HepG2 (cell line): ENCODE data around the gene FRMD4A. TPM values are rescaled to one million over a fixed set of nuclear protein-coding genes. Genes with fewer than 3 reads are reported as not detected.

Source experiments
- ATAC-seq: fragments of 200-7000 bp; cut with Tn5 transposase; 3 replicates; pipeline ENCODE4 v1.9.1; 2020; ENCODE audit warnings: mild to moderate bottlenecking, moderate library complexity
- BruUV-seq: library from RNA; stranded (reverse); fragments of 400-500 nt; replicated peaks from 2 replicates; lab custom pipeline; 2021; lab: Mats Ljungman, UMichigan
- CTCF ChIA-PET: fragments of 300-600 bp; formaldehyde crosslinking; extraction: SDS; loops from one replicate; lab custom pipeline; 2021; ENCODE audit warnings: low total read pairs, inconsistent platforms, low intra/inter-chr PET ratio; lab: Yijun Ruan, JAX
- POLR2A ChIA-PET: fragments of 350-600 bp; sonication (Branson Sonifier 250); formaldehyde crosslinking; loops from one replicate; lab custom pipeline; 2020; ENCODE audit warnings: antibody characterized with exemption, inconsistent platforms; lab: Yijun Ruan, JAX
- DNase-seq: peaks from one replicate; pipeline ENCODE4 v3.0.0-alpha.2; 2015; ENCODE audit warnings: low spot score
- FAIRE-seq: peaks from 3 replicates; lab custom pipeline; 2011; peaks lifted over from hg19 to GRCh38; lab: Jason Lieb, UNC
- H2AFZ ChIP-seq: one replicate; pipeline ENCODE4 v1.6.1; 2011; ENCODE audit warnings: low read length, inconsistent platforms
- H3K27ac ChIP-seq: fragments of 300-600 bp; 3 replicates; pipeline ENCODE4 v1.8.0; 2011; ENCODE audit warnings: mixed run types, mild to moderate bottlenecking, mixed read lengths, low read length, inconsistent platforms; ENCODE audit not compliant: insufficient read depth; ENCODE audit errors: extremely low read length
- H3K27me3 ChIP-seq, 2 experiments: fragments of 200-600 bp in 1 of 2; 2 replicates in 1 of 2; 3 replicates in 1 of 2; pipeline versions ENCODE4 v1.6.0 to v1.8.0; 2011; ENCODE audit warnings: low read length in 2 of 2, mild to moderate bottlenecking in 2 of 2, moderate library complexity in 2 of 2, inconsistent platforms in 1 of 2; ENCODE audit not compliant: insufficient read depth in 2 of 2, control insufficient read depth in 1 of 2
- H3K36me3 ChIP-seq, 2 experiments: fragments of 200-600 bp in 1 of 2; replicated peaks in 1 of 2; 2 replicates in 1 of 2; 3 replicates in 1 of 2; pipeline versions ENCODE4 v1.5.1 to v1.8.0; 2011; ENCODE audit warnings: low read length in 2 of 2, inconsistent platforms in 1 of 2; ENCODE audit not compliant: insufficient read depth in 2 of 2, control insufficient read depth in 1 of 2
- H3K4me1 ChIP-seq: 2 replicates; pipeline ENCODE4 v1.5.1; 2012; ENCODE audit warnings: low read length, inconsistent platforms; ENCODE audit not compliant: insufficient read depth
- H3K4me2 ChIP-seq: 2 replicates; pipeline ENCODE4 v1.6.0; 2011; ENCODE audit warnings: low read depth, low read length, inconsistent platforms
- H3K4me3 ChIP-seq, 3 experiments: fragments of 200-600 bp in 1 of 3; sonication (generic), shearing (Covaris generic) in 1 of 3; replicated peaks in 1 of 3; 2 replicates each; pipeline ENCODE4 v1.5.1; 2011 to 2016; ENCODE audit warnings: low read length in 3 of 3, inconsistent platforms in 2 of 3, low read depth in 2 of 3, mild to moderate bottlenecking in 2 of 3, control low read depth in 1 of 3, mixed read lengths in 1 of 3; ENCODE audit not compliant: insufficient read depth in 1 of 3
- H3K79me2 ChIP-seq: one replicate; pipeline ENCODE4 v1.6.1; 2011; ENCODE audit warnings: low read length, inconsistent platforms; ENCODE audit not compliant: insufficient read depth
- H3K9ac ChIP-seq: 2 replicates; pipeline ENCODE4 v1.6.0; 2011; ENCODE audit warnings: mild to moderate bottlenecking, low read depth, low read length, inconsistent platforms; ENCODE audit not compliant: insufficient read depth
- H3K9me3 ChIP-seq: 2 replicates; pipeline ENCODE4 v1.5.1; 2012; ENCODE audit warnings: mild to moderate bottlenecking, low read length
- H4K20me1 ChIP-seq: 2 replicates; pipeline ENCODE4 v1.6.0; 2011; ENCODE audit warnings: inconsistent platforms, mild to moderate bottlenecking, low read length, moderate library complexity; ENCODE audit not compliant: insufficient read depth
- ARID3A ChIP-seq: IDR thresholded peaks from 2 replicates; pipeline ENCODE4 v1.6.1; 2012; ENCODE audit warnings: low read depth, low read length, improper control_type of control experiment
- BRCA1 ChIP-seq: sonication (generic); formaldehyde crosslinking; IDR thresholded peaks from 2 replicates; pipeline ENCODE4 v1.4.0; 2020; ENCODE audit warnings: missing genetic modification reagents
- PAXIP1 ChIP-seq: sonication (generic); formaldehyde crosslinking; conservative IDR thresholded peaks from 2 replicates; pipeline ENCODE4 v1.4.0; 2020; ENCODE audit warnings: mild to moderate bottlenecking, missing genetic modification reagents, moderate library complexity
- RFX1 ChIP-seq: fragments of 450-650 bp; IDR thresholded peaks from 2 replicates; pipeline ENCODE4 v1.6.1; 2017
- ZNF329 ChIP-seq: sonication (generic); formaldehyde crosslinking; IDR thresholded peaks from 2 replicates; pipeline ENCODE4 v1.9.0; 2021; ENCODE audit warnings: low read depth, mild to moderate bottlenecking, missing genetic modification reagents
- ZNF33A ChIP-seq: sonication (generic); formaldehyde crosslinking; IDR thresholded peaks from 2 replicates; pipeline ENCODE4 v1.5.1; 2020; ENCODE audit warnings: missing genetic modification reagents, mild to moderate bottlenecking, moderate library complexity, borderline replicate concordance
- WGBS: methylation state at CpG from one replicate; pipeline ENCODE4 v1.1.6; 2017; ENCODE audit warnings: low lambda C conversion rate; 5-methylcytosine and 5-hydroxymethylcytosine counted together
- in situ Hi-C: cut with HindIII; loops from 2 replicates; pipeline ENCODE4 v1.10.0; 2017; ENCODE audit warnings: low pct_unique_long_range_greater_than_20kb; ENCODE audit not compliant: extremely low pct_ligation_motif_present
- intact Hi-C: fragments of 100-400 bp; cut with micrococcal nuclease; formaldehyde crosslinking; loops from one replicate; pipeline ENCODE4 v1.10.0; 2022; ENCODE audit not compliant: unreplicated experiment
- polyA plus RNA-seq, 8 experiments: library from polyadenylated mRNA; depleted of rRNA in 3 of 8; stranded (reverse) in 7 of 8; unstranded in 1 of 8; fragments of >200 nt; fragmentation: Illumina TruSeq in 4 of 8; extraction: Trizol in 4 of 8; gene quantifications; 2 replicates each; pipeline versions ENCODE4 v1.2.1 to v1.2.3, GENCODE V29; 2011 to 2016; ENCODE audit warnings: low read depth in 4 of 8, missing spikeins in 1 of 8, mixed read lengths in 1 of 8; ENCODE audit not compliant: insufficient read depth in 1 of 8
- total RNA-seq, 5 experiments: library from RNA; depleted of rRNA; stranded (reverse); fragments of >200 nt; fragmentation: Illumina TruSeq; extraction: Trizol; gene quantifications; 2 replicates each; pipeline ENCODE4 v1.2.3, GENCODE V29; 2016; ENCODE audit warnings: low read depth in 1 of 5

The FRMD4A gene
- total and polyA plus RNA-seq, 2 of the 13 experiments (the other 11 are each of a cell fraction or from before 2014, with no cell fraction given): 0.09 to 0.26 TPM

DNA sequence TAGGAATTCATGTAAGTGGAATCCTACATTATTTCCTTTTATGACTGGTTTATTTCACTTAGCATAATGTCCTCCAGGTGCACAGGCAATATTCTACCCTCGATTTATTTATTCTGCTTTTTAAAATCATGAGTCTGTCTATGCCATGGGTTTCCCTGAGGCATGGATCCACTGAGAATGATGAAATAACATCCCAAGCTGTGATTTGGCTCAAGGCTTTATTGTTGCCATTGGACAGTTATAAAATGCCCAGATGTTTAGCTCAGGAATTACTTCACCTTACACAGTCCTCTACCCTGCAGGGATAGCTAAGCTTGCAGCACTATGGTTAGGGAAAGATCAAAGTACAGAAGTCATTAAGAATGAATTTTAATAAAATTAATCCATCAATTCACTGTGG lies 219.5 kb downstream of the FRMD4A start (continued):
- no peak for TF ChIP-seq PAXIP1 (CRISPR knock-in tag)
- no peak for TF ChIP-seq BRCA1 (CRISPR knock-in tag)
- no peak for TF ChIP-seq ARID3A
- TF ChIP-seq ZNF33A (CRISPR knock-in tag): no peak

DNA sequence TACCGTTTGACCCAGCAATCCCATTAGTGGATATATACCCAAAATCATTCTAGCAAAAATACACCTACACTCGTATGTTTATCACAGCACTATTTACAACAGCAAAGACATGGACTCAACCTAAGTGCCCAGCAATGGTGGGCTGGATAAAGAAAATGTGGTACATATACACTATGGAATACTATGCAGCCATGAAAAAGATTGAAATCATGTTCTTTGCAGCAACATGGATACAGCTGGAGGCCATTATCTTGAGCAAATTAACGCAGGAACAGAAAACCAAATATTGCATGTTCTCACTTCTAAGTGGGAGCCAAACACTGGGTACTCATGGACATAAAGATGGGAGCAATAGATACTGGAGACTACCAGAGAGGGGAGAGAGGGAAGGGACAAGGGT lies 223.9 kb downstream of the FRMD4A start:
- Histone ChIP-seq H4K20me1 (no peaks in the 10 kb centered on the region), H3K4me2 (no peak overlapping the region)
- FAIRE-seq: no peak
- POLR2A ChIA-PET: no interaction called here
- TF ChIP-seq ZNF329 (CRISPR knock-in tag) (no peak), RFX1 (no peak)
- TF ChIP-seq, all 625 proteins: peak for 0
- H3K9ac ChIP-seq: no peak overlapping the region
- BruUV-seq: no TSS peak
- H3K27me3 ChIP-seq: no peaks in the 10 kb centered on the region; a peak in 1 of 5 replicates
- no peaks in the 10 kb centered on the region for H3K4me1 ChIP-seq
- H3K4me3 ChIP-seq: no peak overlapping the region
- WGBS: 1% methylated on average over 3 of the region's 3 CpGs
- H3K79me2 ChIP-seq: no peaks in the 10 kb centered on the region
- CTCF ChIA-PET: no interaction called here
- DNase-seq (no peak), ATAC-seq (no peak)
- in situ Hi-C loops (no loop called here), intact Hi-C loops (no loop called here)
- H3K27ac ChIP-seq: no peak overlapping the region
- H3K9me3 ChIP-seq: no peaks in the 10 kb centered on the region
- no peaks in the 10 kb centered on the region for H3K36me3 ChIP-seq
- H2AFZ ChIP-seq: no peak overlapping the region
